ENCODE results near the gene ACACB. TPM values are rescaled to one million over a fixed set of nuclear protein-coding genes. Genes with fewer than 3 reads are reported as not detected.

Gene ACACB
- total RNA-seq, 1 experiment from 2014 or later: 1.6 TPM

- in situ Hi-C loops (cut with HindIII; ENCODE audit: low pct_unique_long_range_greater_than_20kb, low sequenced_read_pairs): no loop called here
- no peak for DNase-seq (ENCODE audit: low read depth)
Observed at GRCh38 chr12:109102491-109102890, 13.9 kb upstream of the ACACB start.

- in situ Hi-C loops (cut with HindIII; ENCODE audit: low pct_unique_long_range_greater_than_20kb, low sequenced_read_pairs): no loop called here
- DNase-seq (ENCODE audit: low read depth): no peak
Observed at GRCh38 chr12:109105176-109105575, 11.2 kb upstream of the ACACB start.

DNA sequence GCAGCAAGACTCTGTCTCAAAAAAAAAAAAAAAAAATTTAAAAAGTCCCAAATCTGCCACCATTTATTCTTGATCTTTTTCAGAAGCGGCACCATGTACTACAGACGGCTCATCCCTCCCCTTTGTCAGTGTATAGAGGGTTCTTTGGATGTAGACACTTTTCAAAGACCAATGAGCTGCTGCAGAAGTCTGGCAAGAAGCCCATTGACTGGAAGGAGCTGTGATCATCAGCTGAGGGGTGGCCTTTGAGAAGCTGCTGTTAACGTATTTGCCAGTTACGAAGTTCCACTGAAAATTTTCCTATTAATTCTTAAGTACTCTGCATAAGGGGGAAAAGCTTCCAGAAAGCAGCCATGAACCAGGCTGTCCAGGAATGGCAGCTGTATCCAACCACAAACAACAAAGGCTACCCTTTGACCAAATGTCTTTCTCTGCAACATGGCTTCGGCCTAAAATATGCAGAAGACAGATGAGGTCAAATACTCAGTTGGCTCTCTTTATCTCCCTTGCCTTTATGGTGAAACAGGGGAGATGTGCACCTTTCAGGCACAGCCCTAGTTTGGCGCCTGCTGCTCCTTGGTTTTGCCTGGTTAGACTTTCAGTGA lies 6.5 kb upstream of the ACACB start:
- no peak for DNase-seq (ENCODE audit: low read depth)
- in situ Hi-C loops (cut with HindIII; ENCODE audit: low pct_unique_long_range_greater_than_20kb, low sequenced_read_pairs): no loop called here

- peak; percentile 80 for DNase-seq (ENCODE audit: low read depth)
- in situ Hi-C loops (cut with HindIII; ENCODE audit: low pct_unique_long_range_greater_than_20kb, low sequenced_read_pairs): no loop called here
Observed at GRCh38 chr12:109110988-109111495, 5.3 kb upstream of the ACACB start.

GRCh38 chr12:109112720-109113465 lies 3.5 kb upstream of the ACACB start:
- no peak for DNase-seq (ENCODE audit: low read depth)

DNA sequence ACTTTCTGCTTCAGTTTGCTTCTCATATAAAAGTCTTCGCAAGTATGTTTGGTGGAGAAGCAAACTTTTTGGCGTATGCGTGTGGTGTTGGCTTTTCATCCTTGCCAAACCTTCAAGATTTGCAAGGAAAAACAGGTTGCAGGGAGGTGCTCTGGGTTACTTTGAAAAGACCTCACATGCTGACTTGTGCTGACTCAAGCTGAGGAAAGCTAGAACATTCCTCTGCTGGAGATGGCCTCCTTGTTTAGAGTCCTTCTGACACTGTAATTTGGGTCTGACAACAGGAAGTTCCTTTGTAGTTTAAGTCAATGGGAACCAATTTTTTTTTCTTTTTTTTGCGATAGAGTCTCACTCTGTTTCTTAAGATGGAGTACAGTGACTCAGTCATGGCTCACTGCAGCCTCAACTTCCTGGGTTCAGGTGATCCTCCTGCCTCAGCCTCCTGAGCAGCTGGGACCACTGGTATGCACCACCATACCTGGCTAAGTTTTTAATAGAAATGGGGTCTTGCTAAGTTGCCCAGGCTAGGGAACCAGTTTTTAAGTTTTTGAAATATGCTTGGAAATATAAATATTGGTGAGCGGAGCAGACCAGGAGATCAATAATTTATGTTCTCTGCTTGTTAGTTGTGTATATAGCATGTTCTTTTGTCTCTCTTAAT lies 2.6 kb upstream of the ACACB start:
- no peak for DNase-seq (ENCODE audit: low read depth)
- in situ Hi-C loops (cut with HindIII; ENCODE audit: low pct_unique_long_range_greater_than_20kb, low sequenced_read_pairs): no loop called here

More at GRCh38 chr12:109112720-109113465, 3.5 kb upstream of the ACACB start:
- in situ Hi-C loops (cut with HindIII; ENCODE audit: low pct_unique_long_range_greater_than_20kb, low sequenced_read_pairs): no loop called here

DNA sequence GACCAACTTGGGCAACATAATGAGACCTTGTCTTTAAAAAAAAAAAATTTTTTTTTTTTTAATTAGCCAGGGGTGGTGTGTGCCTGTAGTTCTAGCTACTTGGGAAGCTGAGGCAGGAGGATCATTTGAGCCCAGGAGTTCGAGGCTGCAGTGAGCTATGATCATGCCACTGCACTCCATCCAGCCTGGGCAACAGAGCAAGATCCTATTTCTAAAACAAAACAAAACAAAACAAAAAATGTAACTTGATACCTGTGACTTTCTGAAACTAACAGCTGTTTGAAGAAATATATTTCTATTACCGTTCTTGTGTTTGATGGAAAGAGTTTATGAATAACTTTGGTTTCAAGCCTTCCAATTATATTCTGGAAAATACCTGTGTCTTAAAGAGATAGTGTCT lies 1.7 kb upstream of the ACACB start:
- in situ Hi-C loops (cut with HindIII; ENCODE audit: low pct_unique_long_range_greater_than_20kb, low sequenced_read_pairs): no loop called here
- DNase-seq (ENCODE audit: low read depth): no peak

- in situ Hi-C loops (cut with HindIII; ENCODE audit: low pct_unique_long_range_greater_than_20kb, low sequenced_read_pairs): no loop called here
Observed at GRCh38 chr12:109115404-109115757, 1.0 kb upstream of the ACACB start.

DNA sequence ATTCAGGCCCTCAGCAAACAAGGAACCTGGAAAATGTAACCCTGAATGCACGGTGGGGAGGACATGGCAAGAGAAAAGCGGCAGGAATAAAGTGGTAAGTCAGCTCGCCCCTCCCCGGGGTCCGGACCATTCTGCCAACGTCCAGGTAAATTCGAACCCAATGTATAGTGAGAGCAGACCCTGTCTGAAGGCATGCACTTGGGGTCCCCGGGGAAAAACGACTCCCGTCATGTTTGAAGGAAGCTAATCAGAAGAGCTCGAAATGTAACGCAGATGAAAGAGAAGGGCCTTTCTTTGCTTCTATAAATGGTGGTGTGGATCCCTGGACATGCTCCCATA lies 193 bp downstream of the ACACB start:
- in situ Hi-C loops (cut with HindIII; ENCODE audit: low pct_unique_long_range_greater_than_20kb, low sequenced_read_pairs): no loop called here
- no peak for DNase-seq (ENCODE audit: low read depth)

More at GRCh38 chr12:109115404-109115757, 1.0 kb upstream of the ACACB start:
- no peak for DNase-seq (ENCODE audit: low read depth)

DNA sequence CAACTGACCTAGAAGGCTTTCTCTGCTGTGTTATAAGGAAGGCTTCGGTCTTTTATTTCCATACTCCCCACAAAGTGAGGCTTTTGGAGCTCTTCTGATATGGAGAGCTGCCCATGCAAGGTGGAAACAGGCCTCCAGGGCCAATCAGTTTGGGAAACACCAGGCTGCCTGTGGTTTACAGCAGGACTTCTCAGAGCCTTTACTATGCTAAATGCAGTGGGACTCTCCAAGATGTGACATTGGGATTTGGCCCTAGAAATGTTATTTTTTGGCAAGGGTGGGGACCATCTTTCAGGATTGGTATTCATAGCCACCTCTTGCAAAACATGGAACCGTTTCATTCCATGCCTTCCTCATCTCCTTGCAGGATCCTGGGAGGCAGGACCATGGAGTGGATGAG lies 3.7 kb downstream of the ACACB start:
- DNase-seq (ENCODE audit: low read depth): no peak
- in situ Hi-C loops (cut with HindIII; ENCODE audit: low pct_unique_long_range_greater_than_20kb, low sequenced_read_pairs): no loop called here

GRCh38 chr12:109120557-109120956 lies 4.2 kb downstream of the ACACB start:
- in situ Hi-C loops (cut with HindIII; ENCODE audit: low pct_unique_long_range_greater_than_20kb, low sequenced_read_pairs): no loop called here
- no peak for DNase-seq (ENCODE audit: low read depth)

GRCh38 chr12:109121346-109121880 lies 5.0 kb downstream of the ACACB start:
- in situ Hi-C loops (cut with HindIII; ENCODE audit: low pct_unique_long_range_greater_than_20kb, low sequenced_read_pairs): no loop called here
- DNase-seq (ENCODE audit: low read depth): no peak

DNA sequence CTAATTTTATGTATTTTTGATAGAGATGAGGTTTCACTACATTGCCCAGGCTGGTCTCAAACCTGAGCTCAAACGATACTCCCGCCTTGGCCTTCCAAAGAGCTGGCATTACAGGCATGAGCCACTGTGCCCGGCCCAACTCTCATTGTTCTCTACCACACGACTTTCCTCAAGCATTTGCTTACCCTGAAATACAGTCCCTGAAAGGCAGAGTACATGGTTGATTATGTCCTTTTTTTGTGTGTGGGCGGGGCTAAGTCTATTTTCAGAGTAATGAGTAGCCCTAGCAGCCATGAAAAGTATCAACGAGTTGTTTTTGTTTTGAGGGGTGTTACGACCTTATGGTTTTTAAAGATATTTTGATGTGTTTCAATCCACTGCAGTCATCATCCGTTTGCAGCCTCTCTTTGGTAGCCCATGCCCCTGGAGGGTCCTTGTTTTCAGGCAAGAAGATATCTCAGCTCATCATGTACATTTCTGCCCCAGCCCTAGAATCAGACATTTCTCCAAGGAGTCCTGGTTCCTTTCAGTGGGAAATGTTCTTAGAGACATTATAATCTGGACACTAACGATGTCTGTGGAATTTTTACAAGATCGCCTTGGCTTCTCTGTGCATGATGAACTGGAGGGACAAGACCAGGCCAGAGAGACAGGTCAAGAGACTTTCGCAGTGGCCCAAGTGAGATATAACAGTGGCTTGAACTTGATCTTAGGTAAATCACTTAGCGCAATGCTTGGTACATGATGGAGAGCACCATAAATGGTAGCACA lies 8.7 kb downstream of the ACACB start:
- in situ Hi-C loops (cut with HindIII; ENCODE audit: low pct_unique_long_range_greater_than_20kb, low sequenced_read_pairs): no loop called here
- DNase-seq (ENCODE audit: low read depth): no peak

GRCh38 chr12:109125791-109126190 lies 9.4 kb downstream of the ACACB start:
- DNase-seq (ENCODE audit: low read depth): no peak

GRCh38 chr12:109126784-109127183 lies 10.4 kb downstream of the ACACB start:
- no peak for DNase-seq (ENCODE audit: low read depth)
- in situ Hi-C loops (cut with HindIII; ENCODE audit: low pct_unique_long_range_greater_than_20kb, low sequenced_read_pairs): no loop called here

More at GRCh38 chr12:109125791-109126190, 9.4 kb downstream of the ACACB start:
- in situ Hi-C loops (cut with HindIII; ENCODE audit: low pct_unique_long_range_greater_than_20kb, low sequenced_read_pairs): no loop called here

DNA sequence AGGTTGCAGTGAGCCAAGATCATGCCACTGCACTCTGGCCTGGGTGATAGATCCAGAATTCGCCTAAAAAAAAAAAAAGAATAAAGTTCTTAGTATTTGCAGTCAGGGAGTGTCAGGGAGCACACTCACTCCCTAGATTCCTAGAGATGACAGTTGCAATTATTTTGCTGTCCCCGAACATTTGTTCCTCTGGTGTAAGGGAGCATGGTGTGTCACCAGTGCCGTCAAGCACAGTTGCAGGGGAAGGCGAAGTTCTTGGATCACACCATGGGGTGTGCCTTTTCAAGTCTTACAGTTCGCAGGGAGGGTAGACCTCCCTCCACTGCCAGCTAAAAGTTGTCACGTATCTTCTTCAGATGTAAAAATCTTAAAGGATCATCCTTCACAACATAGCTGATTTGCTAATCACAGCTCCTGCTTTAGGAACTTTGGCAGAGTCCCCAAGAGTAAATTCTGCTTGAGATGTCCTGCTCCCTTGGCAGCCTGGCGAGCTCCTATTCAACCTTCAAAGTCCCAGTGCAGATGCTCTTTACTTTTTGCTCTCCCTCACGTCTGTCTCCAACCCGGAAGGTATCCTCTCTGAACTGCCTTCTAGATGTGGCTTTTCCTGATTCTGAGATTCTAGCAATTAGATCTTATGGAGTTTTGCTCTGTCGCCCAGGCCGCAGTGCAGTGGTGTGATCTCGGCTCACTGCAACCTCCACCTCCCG lies 11.3 kb downstream of the ACACB start:
- in situ Hi-C loops (cut with HindIII; ENCODE audit: low pct_unique_long_range_greater_than_20kb, low sequenced_read_pairs): no loop called here
- DNase-seq (ENCODE audit: low read depth): no peak

DNA sequence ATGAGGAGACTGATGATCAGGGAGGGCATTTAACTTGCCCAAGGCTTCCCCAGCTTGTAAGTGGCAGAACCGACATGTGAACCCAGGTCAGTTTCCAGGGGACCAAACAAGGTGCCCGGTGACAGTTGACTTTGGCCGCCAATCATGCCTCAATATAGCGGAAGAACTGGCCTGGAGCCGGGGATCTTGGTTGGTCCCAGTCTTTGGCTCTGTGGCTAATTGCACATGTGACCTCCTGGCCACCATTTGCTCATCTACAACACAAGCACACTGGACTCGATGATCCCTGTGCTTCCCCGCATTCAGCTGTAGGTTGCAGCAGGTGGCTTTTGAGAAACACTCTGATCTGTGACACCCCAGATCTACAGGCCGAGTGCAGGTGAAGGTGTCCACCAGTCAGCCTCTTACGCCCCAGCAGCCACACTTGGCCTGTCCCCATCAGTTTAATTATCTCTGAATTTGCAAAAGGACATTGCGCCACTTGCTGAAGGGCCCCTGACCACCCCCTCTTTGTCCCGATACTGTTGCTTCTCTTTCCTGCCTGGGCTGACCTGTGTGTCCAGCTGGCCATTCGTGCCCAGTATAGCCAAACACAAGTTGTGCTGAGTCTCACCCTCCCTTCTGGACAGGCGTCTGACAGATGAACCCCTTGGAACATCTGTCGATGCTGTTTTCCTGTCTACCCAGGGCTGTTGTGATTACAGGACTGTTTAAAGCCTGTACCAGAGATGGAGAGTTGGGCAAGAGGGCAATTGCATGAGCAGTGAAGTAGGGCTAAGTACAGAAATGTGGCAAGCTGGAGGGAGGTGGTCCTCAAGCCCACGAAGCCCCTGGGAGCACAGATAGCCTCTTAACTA lies 14.1 kb downstream of the ACACB start:
- in situ Hi-C loops (cut with HindIII; ENCODE audit: low pct_unique_long_range_greater_than_20kb, low sequenced_read_pairs): no loop called here
- no peak for DNase-seq (ENCODE audit: low read depth)
